T-helper 17 cell (primary cell): ENCODE data around the gene C19orf25. TPM values are rescaled to one million over a fixed set of nuclear protein-coding genes. Genes with fewer than 3 reads are reported as not detected.

ENCODE experiments used
- ATAC-seq: fragments of 150-1000 bp; cut with Tn5 transposase; 2 replicates; pipeline ENCODE4 v1.10.0; 2021; ENCODE audit warnings: mild to moderate bottlenecking, moderate library complexity
- DNase-seq, 3 donors: peaks; one replicate each; pipeline versions ENCODE4 v3.0.0 to v3.0.0-alpha.2; 2020 to 2021
- H3K9me3 ChIP-seq: one replicate; pipeline ENCODE4 v1.7.0; 2013; ENCODE audit warnings: low read length, mild to moderate bottlenecking; ENCODE audit not compliant: control insufficient read depth, poor library complexity, severe bottlenecking
- H3K27ac Mint-ChIP-seq: one replicate; pipeline ENCODE4 v1.8.0; 2022; ENCODE audit warnings: mild to moderate bottlenecking, moderate library complexity, mixed read lengths
- H3K27me3 Mint-ChIP-seq: one replicate; pipeline ENCODE4 v1.8.0; 2022; ENCODE audit warnings: mixed read lengths
- H3K36me3 Mint-ChIP-seq: one replicate; pipeline ENCODE4 v1.8.0; 2022; ENCODE audit warnings: low read depth, mixed read lengths
- H3K4me1 Mint-ChIP-seq: one replicate; pipeline ENCODE4 v1.8.0; 2022; ENCODE audit warnings: mild to moderate bottlenecking, mixed read lengths
- H3K4me3 Mint-ChIP-seq: one replicate; pipeline ENCODE4 v1.8.0; 2022; ENCODE audit warnings: mild to moderate bottlenecking, moderate library complexity, mixed read lengths
- total RNA-seq, 4 donors: library from RNA in 2 of 4; stranded (reverse) in 2 of 4; gene quantifications; one replicate each; pipeline ENCODE4 v1.2.3 and lab custom pipeline; 2022 to 2026

C19orf25 gene
- total RNA-seq, 2 donors from 2014 or later, result 24.3 to 29.0 TPM

DNA sequence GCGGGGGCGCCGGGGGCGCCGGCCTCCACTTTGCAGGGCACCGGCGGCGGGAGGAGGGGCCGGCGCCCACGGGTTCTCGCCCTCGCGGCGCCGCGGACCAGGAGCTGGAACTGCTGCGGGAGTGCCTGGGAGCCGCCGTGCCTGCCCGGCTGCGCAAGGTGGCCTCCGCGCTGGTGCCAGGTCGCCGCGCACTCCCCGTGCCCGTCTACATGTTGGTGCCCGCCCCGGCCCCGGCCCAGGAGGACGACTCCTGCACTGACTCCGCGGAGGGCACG lies 11.9 kb downstream of the C19orf25 start:
- Mint-ChIP-seq H3K27ac (no peak overlapping the region), H3K27me3 (no peaks in the 10 kb centered on the region), H3K4me3 (no peak overlapping the region), H3K4me1 (peaks cover 7% of the 10 kb centered on the region), H3K36me3 (no peaks in the 10 kb centered on the region)
- ATAC-seq (no peak), DNase-seq (no peak)
- H3K9me3 ChIP-seq, result no peaks in the 10 kb centered on the region

DNA sequence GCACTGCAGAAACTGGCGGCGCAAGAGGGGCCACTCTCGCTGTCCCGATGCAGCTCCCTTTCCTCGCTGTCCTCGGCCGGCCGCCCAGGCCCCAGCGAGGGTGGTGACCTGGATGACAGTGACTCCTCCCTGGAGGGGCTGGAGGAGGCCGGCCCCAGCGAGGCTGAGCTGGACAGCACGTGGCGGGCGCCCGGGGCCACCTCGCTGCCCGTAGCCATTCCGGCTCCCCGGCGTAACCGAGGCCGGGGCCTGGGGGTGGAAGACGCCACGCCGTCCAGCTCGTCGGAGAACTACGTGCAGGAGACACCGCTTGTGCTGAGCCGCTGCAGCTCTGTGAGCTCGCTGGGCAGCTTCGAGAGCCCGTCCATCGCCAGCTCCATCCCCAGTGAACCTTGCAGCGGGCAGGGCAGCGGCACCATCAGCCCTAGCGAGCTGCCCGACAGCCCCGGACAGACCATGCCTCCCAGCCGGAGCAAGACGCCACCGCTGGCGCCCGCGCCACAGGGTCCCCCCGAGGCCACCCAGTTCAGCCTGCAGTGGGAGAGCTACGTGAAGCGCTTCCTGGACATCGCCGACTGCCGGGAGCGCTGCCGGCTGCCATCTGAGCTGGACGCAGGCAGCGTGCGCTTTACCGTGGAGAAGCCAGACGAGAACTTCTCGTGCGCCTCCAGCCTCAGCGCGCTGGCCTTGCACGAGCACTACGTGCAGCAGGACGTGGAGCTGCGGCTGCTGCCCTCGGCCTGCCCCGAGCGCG lies 12.4 kb downstream of the C19orf25 start:
- H3K36me3 Mint-ChIP-seq, result no peaks in the 10 kb centered on the region
- no peak overlapping the region for H3K27ac Mint-ChIP-seq
- no peaks in the 10 kb centered on the region for H3K27me3 Mint-ChIP-seq
- no peaks in the 10 kb centered on the region for H3K9me3 ChIP-seq
- H3K4me1 Mint-ChIP-seq, result peaks cover 7% of the 10 kb centered on the region
- DNase-seq (no peak), ATAC-seq (no peak)
- H3K4me3 Mint-ChIP-seq, result peak overlapping the region; percentile 25

DNA sequence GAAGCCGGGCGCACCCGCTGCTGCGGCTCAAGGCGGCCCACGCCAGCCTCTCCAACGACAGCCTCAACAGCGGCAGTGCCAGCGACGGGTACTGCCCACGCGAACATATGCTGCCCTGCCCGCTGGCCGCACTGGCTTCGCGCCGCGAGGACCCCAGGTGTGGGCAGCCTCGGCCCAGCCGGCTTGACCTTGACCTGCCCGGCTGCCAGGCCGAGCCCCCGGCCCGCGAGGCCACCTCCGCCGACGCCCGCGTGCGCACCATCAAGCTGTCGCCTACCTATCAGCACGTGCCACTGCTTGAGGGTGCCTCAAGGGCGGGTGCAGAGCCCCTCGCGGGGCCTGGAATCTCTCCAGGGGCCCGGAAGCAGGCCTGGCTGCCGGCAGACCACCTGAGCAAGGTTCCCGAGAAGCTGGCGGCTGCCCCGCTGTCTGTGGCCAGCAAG lies 13.0 kb downstream of the C19orf25 start:
- no peak for ATAC-seq

DNA sequence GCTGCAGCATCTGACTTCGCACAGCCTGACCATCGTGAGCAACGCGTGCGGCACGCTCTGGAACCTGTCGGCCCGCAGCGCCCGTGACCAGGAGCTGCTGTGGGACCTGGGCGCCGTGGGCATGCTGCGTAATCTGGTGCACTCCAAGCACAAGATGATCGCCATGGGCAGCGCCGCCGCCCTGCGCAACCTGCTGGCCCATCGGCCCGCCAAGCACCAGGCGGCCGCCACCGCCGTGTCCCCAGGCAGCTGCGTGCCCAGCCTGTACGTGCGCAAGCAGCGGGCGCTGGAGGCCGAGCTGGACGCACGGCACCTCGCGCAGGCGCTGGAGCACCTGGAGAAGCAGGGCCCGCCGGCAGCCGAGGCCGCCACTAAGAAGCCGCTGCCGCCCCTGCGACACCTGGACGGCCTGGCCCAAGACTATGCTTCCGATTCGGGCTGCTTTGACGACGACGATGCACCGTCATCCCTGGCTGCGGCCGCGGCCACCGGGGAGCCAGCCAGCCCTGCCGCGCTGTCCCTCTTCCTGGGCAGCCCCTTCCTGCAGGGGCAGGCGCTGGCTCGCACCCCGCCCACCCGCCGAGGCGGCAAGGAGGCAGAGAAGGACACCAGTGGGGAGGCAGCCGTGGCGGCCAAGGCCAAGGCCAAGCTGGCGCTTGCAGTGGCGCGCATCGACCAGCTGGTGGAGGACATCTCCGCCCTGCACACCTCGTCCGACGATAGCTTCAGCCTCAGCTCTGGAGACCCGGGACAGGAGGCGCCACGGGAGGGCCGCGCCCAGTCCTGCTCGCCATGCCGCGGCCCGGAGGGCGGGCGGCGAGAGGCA lies 13.6 kb downstream of the C19orf25 start:
- no peak for DNase-seq
- H3K27me3 Mint-ChIP-seq, result no peaks in the 10 kb centered on the region
- H3K4me1 Mint-ChIP-seq, result peaks cover 5% of the 10 kb centered on the region
- H3K4me3 Mint-ChIP-seq, result peak overlapping the region; percentile 15
- H3K27ac Mint-ChIP-seq, result no peak overlapping the region
- no peaks in the 10 kb centered on the region for H3K9me3 ChIP-seq
- no peaks in the 10 kb centered on the region for H3K36me3 Mint-ChIP-seq
- ATAC-seq, result no peak

More for the DNA sequence above, 13.0 kb downstream of the C19orf25 start:
- no peak overlapping the region for H3K4me3 Mint-ChIP-seq
- no peaks in the 10 kb centered on the region for H3K36me3 Mint-ChIP-seq
- no peak overlapping the region for H3K27ac Mint-ChIP-seq
- H3K4me1 Mint-ChIP-seq, result peaks cover 5% of the 10 kb centered on the region
- H3K27me3 Mint-ChIP-seq, result no peaks in the 10 kb centered on the region
- no peaks in the 10 kb centered on the region for H3K9me3 ChIP-seq
- no peak for DNase-seq

DNA sequence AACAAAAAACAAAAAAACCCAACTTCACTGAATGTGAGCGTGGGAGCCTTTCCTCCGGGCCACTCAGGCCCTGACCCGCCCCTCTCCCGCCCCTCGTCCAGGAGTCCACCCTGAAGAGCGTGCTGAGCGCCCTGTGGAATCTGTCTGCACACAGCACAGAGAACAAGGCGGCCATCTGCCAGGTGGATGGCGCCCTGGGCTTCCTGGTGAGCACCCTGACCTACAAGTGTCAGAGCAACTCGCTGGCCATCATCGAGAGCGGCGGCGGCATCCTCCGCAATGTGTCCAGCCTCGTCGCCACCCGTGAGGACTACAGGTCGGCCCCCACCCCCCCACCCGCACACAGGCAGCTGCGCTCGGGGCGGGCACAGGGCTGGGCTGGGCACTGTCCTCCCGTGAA lies 17.2 kb downstream of the C19orf25 start:
- Mint-ChIP-seq H3K27ac (no peak overlapping the region), H3K27me3 (no peaks in the 10 kb centered on the region), H3K36me3 (no peaks in the 10 kb centered on the region), H3K4me1 (peaks cover 3% of the 10 kb centered on the region), H3K4me3 (no peak overlapping the region)
- no peaks in the 10 kb centered on the region for H3K9me3 ChIP-seq
- DNase-seq (no peak), ATAC-seq (no peak)

DNA sequence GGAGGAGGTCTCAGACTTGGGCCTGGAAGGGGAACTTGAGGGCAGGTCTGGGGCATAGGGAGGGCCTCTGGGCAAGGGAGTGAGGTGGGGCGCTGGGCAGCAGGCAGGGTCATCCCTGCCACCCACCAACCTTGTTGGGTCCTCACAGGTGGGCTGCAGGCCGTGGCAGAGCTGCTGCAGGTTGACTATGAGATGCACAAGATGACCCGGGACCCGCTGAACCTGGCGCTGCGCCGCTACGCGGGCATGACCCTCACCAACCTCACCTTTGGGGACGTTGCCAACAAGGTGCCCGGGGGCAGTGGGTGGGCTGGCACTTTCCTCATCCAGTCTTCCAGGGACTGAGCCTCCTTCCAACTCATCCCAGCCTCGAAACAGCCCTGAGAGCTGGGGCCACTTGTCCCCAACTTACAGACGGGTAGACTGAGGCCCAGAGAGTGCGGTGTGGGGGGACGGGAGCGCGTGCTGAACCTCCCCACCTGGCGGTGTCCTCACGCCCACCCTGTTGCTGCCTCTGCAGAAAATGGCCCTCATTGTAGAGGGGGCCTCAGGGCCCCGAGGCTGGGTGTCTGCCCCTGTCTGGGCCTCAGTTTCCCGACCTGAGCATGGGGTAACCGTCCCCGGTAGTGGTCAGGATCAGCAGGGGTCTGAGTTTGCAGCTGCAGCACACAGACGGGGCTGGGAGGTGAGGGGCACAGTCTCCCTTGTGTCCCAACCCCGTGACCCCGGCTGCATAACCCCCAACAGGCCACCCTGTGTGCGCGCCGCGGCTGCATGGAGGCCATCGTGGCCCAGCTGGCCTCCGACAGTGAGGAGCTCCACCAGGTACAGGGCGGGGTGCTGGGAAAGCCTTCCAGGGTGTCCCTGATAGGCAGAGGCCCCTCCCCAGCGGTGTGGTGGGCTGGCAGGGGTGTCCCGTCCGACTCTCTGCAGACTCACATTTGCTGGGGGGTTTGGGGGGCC lies 18.7 kb downstream of the C19orf25 start:
- DNase-seq, result no peak
- Mint-ChIP-seq H3K27ac (no peak overlapping the region), H3K4me1 (peaks cover 8% of the 10 kb centered on the region), H3K36me3 (peaks cover 3% of the 10 kb centered on the region), H3K4me3 (no peak overlapping the region), H3K27me3 (peaks cover 5% of the 10 kb centered on the region)
- no peaks in the 10 kb centered on the region for H3K9me3 ChIP-seq
- no peak for ATAC-seq

DNA sequence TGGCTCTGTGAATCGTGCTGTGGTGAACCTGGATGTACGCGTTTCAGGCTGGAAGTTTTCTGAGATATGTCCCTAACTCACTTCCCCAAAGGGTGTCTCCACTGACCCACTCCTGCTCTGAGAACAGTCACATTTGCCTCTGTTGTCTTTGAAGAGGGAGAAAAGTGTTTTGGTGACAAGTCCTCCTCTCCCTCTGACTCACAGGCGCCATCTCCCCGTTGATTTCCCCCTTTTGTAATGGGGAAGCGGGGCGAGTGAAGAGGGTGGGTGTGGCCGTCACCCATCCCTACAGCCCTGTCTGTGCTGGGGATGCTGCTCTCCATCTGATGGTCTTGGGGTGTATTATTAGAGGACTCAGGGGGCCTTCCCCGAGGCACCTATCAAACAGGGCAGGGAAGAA lies 19.5 kb downstream of the C19orf25 start:
- Mint-ChIP-seq H3K27ac (no peak overlapping the region), H3K4me3 (no peak overlapping the region), H3K36me3 (peaks cover 3% of the 10 kb centered on the region), H3K27me3 (peaks cover 6% of the 10 kb centered on the region), H3K4me1 (peaks cover 8% of the 10 kb centered on the region)
- no peak for ATAC-seq
- DNase-seq, result no peak
- H3K9me3 ChIP-seq, result no peaks in the 10 kb centered on the region

DNA sequence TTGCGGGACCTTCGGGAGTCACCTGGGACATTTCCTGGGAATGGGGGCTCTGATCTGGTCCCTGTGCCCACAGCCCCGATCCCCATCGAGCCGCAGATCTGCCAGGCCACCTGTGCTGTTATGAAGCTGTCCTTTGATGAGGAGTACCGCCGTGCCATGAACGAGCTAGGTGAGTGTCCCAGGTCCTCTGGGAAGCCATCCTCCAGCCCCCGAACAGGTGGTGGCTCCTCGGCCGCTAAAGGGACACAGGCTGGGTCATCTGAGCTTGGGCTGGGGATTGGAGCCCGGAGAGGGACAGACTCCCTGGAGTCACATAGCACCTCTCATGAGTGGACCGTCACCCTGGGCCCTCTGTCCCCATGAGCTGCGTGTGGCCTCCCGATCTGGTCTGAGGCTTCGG lies 21.1 kb downstream of the C19orf25 start:
- Mint-ChIP-seq H3K4me3 (no peak overlapping the region), H3K27me3 (peaks cover 14% of the 10 kb centered on the region), H3K36me3 (peaks cover 3% of the 10 kb centered on the region), H3K27ac (no peak overlapping the region), H3K4me1 (peaks cover 11% of the 10 kb centered on the region)
- H3K9me3 ChIP-seq, result no peaks in the 10 kb centered on the region
- ATAC-seq (no peak), DNase-seq (no peak)

DNA sequence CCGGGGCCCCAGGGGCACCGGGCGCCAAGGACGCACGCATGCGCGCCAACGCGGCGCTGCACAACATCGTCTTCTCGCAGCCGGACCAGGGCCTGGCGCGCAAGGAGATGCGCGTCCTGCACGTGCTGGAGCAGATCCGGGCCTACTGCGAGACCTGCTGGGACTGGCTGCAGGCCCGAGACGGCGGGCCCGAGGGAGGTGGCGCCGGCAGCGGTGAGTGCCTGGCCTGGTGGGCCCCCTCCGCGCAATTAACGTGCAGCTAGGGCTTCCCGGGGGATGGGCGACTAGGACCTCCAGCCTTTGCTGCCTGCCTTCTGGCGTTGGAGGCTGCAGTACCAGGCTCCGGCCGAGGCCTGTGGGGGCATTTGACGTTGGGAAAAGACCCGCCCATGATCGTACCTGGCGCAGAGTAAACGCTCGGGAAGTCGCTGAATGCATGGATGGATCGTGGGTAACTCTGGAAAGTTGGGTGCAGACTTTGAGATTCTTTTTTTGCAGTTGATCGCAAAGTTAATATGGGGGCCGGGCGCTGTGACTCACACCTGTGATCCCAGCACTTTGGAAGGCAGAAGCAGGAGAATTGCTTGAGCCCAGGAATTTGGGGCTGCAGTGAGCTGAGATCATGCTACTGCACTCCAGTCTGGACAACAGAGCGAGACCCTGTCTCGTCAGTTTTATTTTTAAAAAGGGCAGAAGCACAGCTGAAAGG lies 21.8 kb downstream of the C19orf25 start:
- H3K4me3 Mint-ChIP-seq, result no peak overlapping the region
- H3K36me3 Mint-ChIP-seq, result peaks cover 3% of the 10 kb centered on the region
- no peak for DNase-seq
- H3K27me3 Mint-ChIP-seq, result peaks cover 20% of the 10 kb centered on the region
- H3K4me1 Mint-ChIP-seq, result peaks cover 11% of the 10 kb centered on the region
- no peaks in the 10 kb centered on the region for H3K9me3 ChIP-seq
- no peak overlapping the region for H3K27ac Mint-ChIP-seq
- no peak for ATAC-seq

DNA sequence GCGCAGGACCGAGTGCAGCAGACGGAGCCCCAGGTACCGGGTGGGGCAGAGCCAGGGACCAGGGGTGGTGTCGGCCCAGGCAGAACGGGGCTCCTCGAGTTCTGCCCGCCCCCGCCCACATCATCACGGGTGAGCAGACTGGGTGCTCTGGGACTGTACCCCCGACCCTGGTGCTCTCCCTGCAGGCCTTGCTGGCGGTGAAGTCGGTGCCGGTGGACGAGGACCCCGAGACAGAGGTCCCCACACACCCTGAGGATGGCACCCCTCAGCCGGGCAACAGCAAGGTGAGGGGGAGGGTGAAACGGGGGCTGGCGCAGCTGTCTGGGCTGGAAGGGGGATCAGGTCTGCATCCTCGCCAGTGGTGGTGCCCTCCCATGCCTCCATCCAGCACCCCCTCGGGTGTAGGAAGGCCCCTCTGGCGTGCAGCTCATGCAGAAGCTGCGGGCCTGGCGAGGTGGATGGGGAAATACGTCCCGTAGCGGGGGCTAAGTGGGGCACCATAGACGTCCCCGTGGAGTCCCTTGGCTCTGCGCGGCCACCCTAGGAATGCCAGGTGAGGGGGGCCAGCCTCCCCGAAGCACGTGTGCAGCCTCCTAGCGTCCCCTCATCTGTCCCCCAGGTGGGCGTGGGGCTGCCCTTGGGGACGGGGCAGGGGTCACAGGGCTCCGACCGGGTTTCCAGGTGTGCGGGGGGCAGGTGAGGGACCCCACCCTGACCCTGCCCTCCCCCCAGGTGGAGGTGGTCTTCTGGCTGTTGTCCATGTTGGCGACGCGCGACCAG lies 22.7 kb downstream of the C19orf25 start:
- Mint-ChIP-seq H3K36me3 (peaks cover 3% of the 10 kb centered on the region), H3K27ac (no peak overlapping the region), H3K27me3 (peaks cover 20% of the 10 kb centered on the region)

DNA sequence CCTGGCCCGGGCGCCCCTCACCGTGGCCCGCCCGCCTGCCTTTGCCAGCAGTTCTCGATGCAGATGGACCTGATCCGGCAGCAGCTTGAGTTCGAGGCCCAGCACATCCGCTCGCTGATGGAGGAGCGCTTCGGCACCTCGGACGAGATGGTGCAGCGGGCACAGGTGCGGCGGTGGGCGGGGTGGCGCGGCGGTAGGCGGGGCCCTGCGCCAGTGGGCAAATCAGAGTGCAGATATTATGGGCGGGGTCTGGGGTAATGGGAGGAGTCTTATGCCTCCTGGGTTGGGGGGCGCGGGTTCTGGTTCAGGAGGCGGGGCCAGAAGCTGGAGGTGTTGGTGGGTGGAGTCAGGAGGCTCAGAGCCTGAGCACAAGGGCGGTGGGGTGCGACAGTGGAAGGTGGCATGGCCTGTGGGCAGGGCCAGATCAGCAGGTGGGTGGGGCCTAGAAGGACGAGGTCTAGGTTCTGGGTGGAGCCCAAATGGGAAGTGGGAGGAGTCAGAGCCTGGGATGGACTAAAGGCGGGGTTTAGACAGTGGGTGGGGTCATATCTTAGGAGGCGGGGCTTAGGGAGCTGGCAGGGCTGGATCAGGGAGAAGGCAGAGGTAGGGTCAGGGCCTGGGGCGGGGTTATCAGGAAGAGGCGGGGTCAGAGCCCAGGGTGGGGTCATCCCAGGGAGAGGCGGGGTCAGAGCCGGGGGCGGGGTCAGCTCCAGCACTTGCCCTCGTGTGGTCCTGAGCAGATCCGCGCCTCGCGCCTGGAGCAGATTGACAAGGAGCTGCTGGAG lies 23.5 kb downstream of the C19orf25 start:
- H3K36me3 Mint-ChIP-seq, result peaks cover 7% of the 10 kb centered on the region
- H3K27ac Mint-ChIP-seq, result no peak overlapping the region
- ATAC-seq (peak; percentile 80), DNase-seq (peak in 2 of 3 donors; percentile 44 to 46)
- no peaks in the 10 kb centered on the region for H3K9me3 ChIP-seq
- H3K4me3 Mint-ChIP-seq, result peak overlapping the region; percentile 9
- H3K27me3 Mint-ChIP-seq, result peaks cover 27% of the 10 kb centered on the region
- peaks cover 15% of the 10 kb centered on the region for H3K4me1 Mint-ChIP-seq

More for the DNA sequence above, 22.7 kb downstream of the C19orf25 start:
- Mint-ChIP-seq H3K4me1 (peaks cover 11% of the 10 kb centered on the region), H3K4me3 (no peak overlapping the region)
- ATAC-seq (no peak), DNase-seq (no peak)
- no peaks in the 10 kb centered on the region for H3K9me3 ChIP-seq
